Osteocyte (in vitro differentiated cells): ENCODE measurements around the gene VTCN1. TPM values are rescaled to one million over a fixed set of nuclear protein-coding genes. Genes with fewer than 3 reads are reported as not detected.

ENCODE experiments used
- DNase-seq: peaks from one replicate; pipeline ENCODE4 v3.0.0; 2021; ENCODE audit warnings: mixed read lengths; ENCODE audit not compliant: unreplicated experiment; ENCODE audit errors: extremely low spot score
- H3K27ac Mint-ChIP-seq: one replicate; pipeline ENCODE4 v1.8.0; 2021; ENCODE audit warnings: mild to moderate bottlenecking, mixed read lengths; ENCODE audit not compliant: unreplicated experiment
- H3K27me3 Mint-ChIP-seq: one replicate; pipeline ENCODE4 v1.8.0; 2021; ENCODE audit warnings: mixed read lengths; ENCODE audit not compliant: unreplicated experiment
- H3K36me3 Mint-ChIP-seq: one replicate; pipeline ENCODE4 v1.8.0; 2021; ENCODE audit warnings: mixed read lengths; ENCODE audit not compliant: unreplicated experiment
- H3K4me1 Mint-ChIP-seq: one replicate; pipeline ENCODE4 v1.8.0; 2021; ENCODE audit warnings: mixed read lengths; ENCODE audit not compliant: unreplicated experiment
- H3K4me3 Mint-ChIP-seq: one replicate; pipeline ENCODE4 v1.8.0; 2021; ENCODE audit warnings: mild to moderate bottlenecking, moderate library complexity, mixed read lengths; ENCODE audit not compliant: unreplicated experiment
- H3K9me3 Mint-ChIP-seq: one replicate; pipeline ENCODE4 v1.8.0; 2021; ENCODE audit warnings: mixed read lengths; ENCODE audit not compliant: unreplicated experiment
- total RNA-seq: library from RNA; stranded (reverse); gene quantifications from 2 replicates; pipeline ENCODE4 v1.2.1, GENCODE V29; 2021
- TF ChIP-seq, protein P1 (sequence below): fragments of 200-600 bp; sonication (generic); IDR thresholded peaks from 2 replicates; pipeline ENCODE4 v1.5.0; 2021; ENCODE audit warnings: antibody characterized with exemption, mild to moderate bottlenecking, moderate library complexity

VTCN1 gene
- total RNA-seq, 1 donor from 2014 or later, result not detected

DNA sequence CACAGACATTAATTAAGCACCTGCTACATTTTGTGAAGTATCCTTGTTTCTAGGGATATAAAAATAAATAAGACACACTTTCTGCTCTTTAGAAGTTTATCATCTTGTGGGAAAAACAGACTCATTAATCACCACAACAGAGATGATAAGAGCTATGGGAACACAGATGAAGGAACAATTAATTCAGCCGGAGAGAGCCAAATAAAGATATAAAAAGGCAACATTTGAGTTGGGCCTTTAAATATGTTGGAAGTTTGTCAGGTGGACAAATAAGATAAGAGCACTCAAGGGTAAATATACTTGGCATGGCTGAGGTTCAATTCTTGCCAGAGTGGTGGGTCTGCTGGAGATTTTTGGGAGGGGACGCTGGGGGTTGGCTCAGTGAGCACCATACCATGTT lies 34.2 kb upstream of the VTCN1 start:
- no peaks in the 10 kb centered on the region for H3K36me3 Mint-ChIP-seq
- no peaks in the 10 kb centered on the region for H3K4me1 Mint-ChIP-seq
- peaks cover 45% of the 10 kb centered on the region for H3K27me3 Mint-ChIP-seq
- TF ChIP-seq, protein P1, sequence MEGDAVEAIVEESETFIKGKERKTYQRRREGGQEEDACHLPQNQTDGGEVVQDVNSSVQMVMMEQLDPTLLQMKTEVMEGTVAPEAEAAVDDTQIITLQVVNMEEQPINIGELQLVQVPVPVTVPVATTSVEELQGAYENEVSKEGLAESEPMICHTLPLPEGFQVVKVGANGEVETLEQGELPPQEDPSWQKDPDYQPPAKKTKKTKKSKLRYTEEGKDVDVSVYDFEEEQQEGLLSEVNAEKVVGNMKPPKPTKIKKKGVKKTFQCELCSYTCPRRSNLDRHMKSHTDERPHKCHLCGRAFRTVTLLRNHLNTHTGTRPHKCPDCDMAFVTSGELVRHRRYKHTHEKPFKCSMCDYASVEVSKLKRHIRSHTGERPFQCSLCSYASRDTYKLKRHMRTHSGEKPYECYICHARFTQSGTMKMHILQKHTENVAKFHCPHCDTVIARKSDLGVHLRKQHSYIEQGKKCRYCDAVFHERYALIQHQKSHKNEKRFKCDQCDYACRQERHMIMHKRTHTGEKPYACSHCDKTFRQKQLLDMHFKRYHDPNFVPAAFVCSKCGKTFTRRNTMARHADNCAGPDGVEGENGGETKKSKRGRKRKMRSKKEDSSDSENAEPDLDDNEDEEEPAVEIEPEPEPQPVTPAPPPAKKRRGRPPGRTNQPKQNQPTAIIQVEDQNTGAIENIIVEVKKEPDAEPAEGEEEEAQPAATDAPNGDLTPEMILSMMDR, result no peak
- no peak for DNase-seq
- no peaks in the 10 kb centered on the region for H3K9me3 Mint-ChIP-seq
- no peak overlapping the region for H3K27ac Mint-ChIP-seq
- no peak overlapping the region for H3K4me3 Mint-ChIP-seq

DNA sequence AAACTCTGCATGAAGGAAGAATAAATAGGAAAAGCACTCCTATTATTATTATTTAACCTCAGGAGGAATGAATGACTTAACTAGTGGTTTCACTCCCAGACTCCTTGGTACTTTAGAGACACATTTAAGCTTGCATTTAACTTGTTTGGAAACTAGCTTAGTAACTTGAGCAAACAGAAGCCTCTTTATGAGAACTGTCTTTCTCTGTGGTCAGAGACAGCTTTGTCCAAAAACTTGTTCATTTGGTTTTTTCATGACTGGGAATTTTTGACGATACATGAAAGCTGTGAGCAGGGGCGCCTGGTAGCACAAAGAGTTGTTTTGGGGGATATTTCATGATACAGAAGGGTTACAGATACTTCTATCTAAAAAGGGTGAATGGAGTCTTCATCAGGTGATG lies 33.6 kb upstream of the VTCN1 start:
- no peaks in the 10 kb centered on the region for H3K36me3 Mint-ChIP-seq
- H3K4me3 Mint-ChIP-seq, result no peak overlapping the region
- peaks cover 45% of the 10 kb centered on the region for H3K27me3 Mint-ChIP-seq
- DNase-seq, result peak; percentile 2
- no peaks in the 10 kb centered on the region for H3K9me3 Mint-ChIP-seq
- TF ChIP-seq, protein P1, result no peak
- H3K27ac Mint-ChIP-seq, result no peak overlapping the region
- no peaks in the 10 kb centered on the region for H3K4me1 Mint-ChIP-seq

DNA sequence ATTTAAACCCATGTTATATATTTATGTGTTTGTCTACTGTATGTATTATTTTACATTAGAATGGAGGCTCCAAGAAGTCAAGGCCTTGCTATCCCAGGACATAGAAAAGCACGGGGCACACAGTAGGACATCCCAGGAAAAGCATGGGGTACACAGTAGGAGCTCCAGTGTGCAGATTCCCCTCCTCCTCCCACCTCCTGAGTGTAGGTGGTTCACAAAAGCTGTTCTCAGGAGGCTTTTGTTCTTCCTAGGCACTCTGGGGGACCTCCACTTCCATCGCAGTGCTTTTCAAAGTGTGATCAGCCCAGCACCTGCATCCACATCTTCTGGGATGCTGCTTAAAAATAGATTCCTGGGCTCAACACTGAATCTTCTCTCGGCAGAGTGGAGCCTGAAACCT lies 30.8 kb upstream of the VTCN1 start:
- H3K27me3 Mint-ChIP-seq, result peaks cover 41% of the 10 kb centered on the region

DNA sequence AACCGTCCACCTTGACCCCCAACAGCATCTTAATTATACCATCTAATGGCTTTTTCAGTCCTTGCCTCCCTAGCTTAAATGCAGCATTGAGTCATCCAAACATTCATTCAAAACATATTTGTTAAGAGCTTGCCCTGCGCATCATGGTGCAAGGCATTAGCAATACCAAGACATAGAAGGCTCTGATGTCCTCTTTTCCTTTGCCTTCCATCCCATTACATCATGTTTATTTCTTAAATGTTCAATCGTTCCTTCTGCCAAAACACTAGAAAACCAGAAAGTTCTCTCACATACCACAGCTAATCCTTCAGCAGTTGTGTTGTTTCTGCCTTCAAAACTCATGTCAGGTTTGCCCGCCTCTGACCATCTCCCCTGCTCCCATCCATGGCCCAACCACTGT lies 29.8 kb upstream of the VTCN1 start:
- peaks cover 3% of the 10 kb centered on the region for H3K4me1 Mint-ChIP-seq
- H3K4me3 Mint-ChIP-seq, result no peak overlapping the region
- no peak for DNase-seq
- H3K27ac Mint-ChIP-seq, result no peak overlapping the region
- no peaks in the 10 kb centered on the region for H3K9me3 Mint-ChIP-seq
- TF ChIP-seq, protein P1, result no peak
- H3K27me3 Mint-ChIP-seq, result peaks cover 33% of the 10 kb centered on the region
- H3K36me3 Mint-ChIP-seq, result no peaks in the 10 kb centered on the region

More for the DNA sequence above, 30.8 kb upstream of the VTCN1 start:
- H3K36me3 Mint-ChIP-seq, result no peaks in the 10 kb centered on the region
- no peak overlapping the region for H3K4me3 Mint-ChIP-seq
- TF ChIP-seq, protein P1, result no peak
- no peaks in the 10 kb centered on the region for H3K9me3 Mint-ChIP-seq
- H3K4me1 Mint-ChIP-seq, result peaks cover 3% of the 10 kb centered on the region
- DNase-seq, result peak; percentile 17
- no peak overlapping the region for H3K27ac Mint-ChIP-seq

DNA sequence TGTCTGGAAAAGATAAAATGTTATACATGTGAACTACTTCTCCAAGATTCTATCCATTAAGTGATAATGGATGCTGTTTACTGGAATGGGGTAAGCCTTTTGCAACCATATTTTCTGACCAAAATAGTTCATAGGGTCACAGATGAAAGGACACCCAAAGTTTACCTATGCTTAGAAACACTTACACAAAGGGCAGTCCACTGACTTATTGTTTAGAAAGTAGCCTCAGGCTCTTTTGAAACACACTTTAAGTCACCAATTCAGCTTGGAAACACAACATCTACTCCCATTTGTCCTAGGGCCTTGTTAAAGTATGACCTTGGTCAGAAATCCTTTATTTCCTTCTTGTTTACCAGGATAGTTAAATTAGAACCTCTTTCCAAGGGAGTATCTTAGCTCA lies 28.7 kb upstream of the VTCN1 start:
- H3K9me3 Mint-ChIP-seq, result no peaks in the 10 kb centered on the region
- H3K27me3 Mint-ChIP-seq, result peaks cover 22% of the 10 kb centered on the region
- no peak for DNase-seq
- TF ChIP-seq, protein P1, result no peak
- H3K36me3 Mint-ChIP-seq, result no peaks in the 10 kb centered on the region
- H3K27ac Mint-ChIP-seq, result no peak overlapping the region
- H3K4me1 Mint-ChIP-seq, result peaks cover 3% of the 10 kb centered on the region
- H3K4me3 Mint-ChIP-seq, result no peak overlapping the region
